Type B pancreatic cell (in vitro differentiated cells): ENCODE data around the gene CRADD. TPM values are rescaled to one million over a fixed set of nuclear protein-coding genes. Genes with fewer than 3 reads are reported as not detected.
"Not testable (repeated sequence)": the region's sequence is repeated elsewhere in the genome, so short reads cannot be mapped to it uniquely, and the experiment has no call there.

Source experiments
- DNase-seq: peaks from one replicate; pipeline ENCODE4 v3.0.0; 2021; ENCODE audit warnings: mixed read lengths; ENCODE audit not compliant: unreplicated experiment; ENCODE audit errors: extremely low spot score
- H3K27ac Mint-ChIP-seq: 2 replicates; pipeline ENCODE4 v1.8.0; 2021; ENCODE audit warnings: mild to moderate bottlenecking, mixed read lengths
- H3K27me3 Mint-ChIP-seq: 2 replicates; pipeline ENCODE4 v1.8.0; 2021; ENCODE audit warnings: mixed read lengths
- H3K36me3 Mint-ChIP-seq: 2 replicates; pipeline ENCODE4 v1.8.0; 2021; ENCODE audit warnings: mixed read lengths
- H3K4me1 Mint-ChIP-seq: one replicate; pipeline ENCODE4 v1.8.0; 2021; ENCODE audit warnings: mixed read lengths; ENCODE audit not compliant: unreplicated experiment
- H3K4me3 Mint-ChIP-seq: 2 replicates; pipeline ENCODE4 v1.8.0; 2021; ENCODE audit warnings: mild to moderate bottlenecking, mixed read lengths
- H3K9me3 Mint-ChIP-seq: 2 replicates; pipeline ENCODE4 v1.8.0; 2021; ENCODE audit warnings: mixed read lengths
- total RNA-seq: library from RNA; stranded (reverse); gene quantifications from 2 replicates; pipeline ENCODE4 v1.2.1, GENCODE V29; 2021; ENCODE audit warnings: low replicate concordance
- TF ChIP-seq, protein P1 (sequence below): fragments of 200-600 bp; sonication (generic); conservative IDR thresholded peaks from 2 replicates; pipeline ENCODE4 v1.5.0; 2021; ENCODE audit warnings: antibody characterized with exemption, mild to moderate bottlenecking

The CRADD gene
- total RNA-seq, 1 donor from 2014 or later, result 8.1 TPM

DNA sequence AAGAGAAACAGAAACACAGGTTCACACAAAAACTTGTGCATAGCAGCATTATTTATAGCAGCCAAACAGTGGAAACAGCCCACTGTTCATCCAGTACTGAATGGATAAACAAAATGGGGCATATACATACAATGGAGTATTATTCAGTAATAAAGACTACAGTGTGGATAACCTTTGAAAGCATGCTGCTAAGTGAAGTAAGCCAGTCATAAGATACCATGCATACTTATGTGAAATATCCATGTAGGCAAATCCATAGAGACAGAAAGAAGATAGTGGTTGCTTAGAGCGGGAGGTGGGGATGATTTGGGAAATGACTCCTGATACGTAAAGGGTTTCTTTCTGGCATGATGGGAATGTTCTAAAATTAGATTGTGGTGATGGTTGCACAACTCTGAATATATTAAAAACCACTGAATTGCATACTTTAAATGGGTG is 99.4 kb downstream of the CRADD start:
- Mint-ChIP-seq H3K4me1 (peaks cover 43% of the 10 kb centered on the region), H3K9me3 (peaks cover 4% of the 10 kb centered on the region), H3K36me3 (no peaks in the 10 kb centered on the region), H3K4me3 (no peak overlapping the region), H3K27me3 (no peaks in the 10 kb centered on the region), H3K27ac (peak overlapping the region; percentile 14)
- DNase-seq, result no peak
- TF ChIP-seq, protein P1, sequence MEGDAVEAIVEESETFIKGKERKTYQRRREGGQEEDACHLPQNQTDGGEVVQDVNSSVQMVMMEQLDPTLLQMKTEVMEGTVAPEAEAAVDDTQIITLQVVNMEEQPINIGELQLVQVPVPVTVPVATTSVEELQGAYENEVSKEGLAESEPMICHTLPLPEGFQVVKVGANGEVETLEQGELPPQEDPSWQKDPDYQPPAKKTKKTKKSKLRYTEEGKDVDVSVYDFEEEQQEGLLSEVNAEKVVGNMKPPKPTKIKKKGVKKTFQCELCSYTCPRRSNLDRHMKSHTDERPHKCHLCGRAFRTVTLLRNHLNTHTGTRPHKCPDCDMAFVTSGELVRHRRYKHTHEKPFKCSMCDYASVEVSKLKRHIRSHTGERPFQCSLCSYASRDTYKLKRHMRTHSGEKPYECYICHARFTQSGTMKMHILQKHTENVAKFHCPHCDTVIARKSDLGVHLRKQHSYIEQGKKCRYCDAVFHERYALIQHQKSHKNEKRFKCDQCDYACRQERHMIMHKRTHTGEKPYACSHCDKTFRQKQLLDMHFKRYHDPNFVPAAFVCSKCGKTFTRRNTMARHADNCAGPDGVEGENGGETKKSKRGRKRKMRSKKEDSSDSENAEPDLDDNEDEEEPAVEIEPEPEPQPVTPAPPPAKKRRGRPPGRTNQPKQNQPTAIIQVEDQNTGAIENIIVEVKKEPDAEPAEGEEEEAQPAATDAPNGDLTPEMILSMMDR, result no peak

DNA sequence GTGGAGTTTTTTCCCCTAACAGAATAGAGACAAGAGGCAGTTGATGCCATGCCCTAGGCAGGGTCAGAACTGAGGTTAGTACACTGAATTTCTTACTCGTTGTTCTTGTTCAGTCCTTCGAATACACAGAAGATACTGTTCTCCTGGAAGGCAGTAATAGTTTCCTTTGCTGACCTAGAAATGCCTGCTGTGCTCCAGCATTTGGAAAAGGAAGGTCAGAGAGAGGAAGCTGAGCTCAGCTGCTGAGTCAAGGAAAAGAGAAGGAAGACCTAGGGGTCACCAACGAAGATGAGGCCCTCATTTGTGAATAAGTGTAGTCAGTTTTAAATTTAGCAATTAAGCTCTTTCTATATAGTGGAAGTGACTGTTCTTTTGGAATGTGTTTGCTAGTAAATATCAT is 100.1 kb downstream of the CRADD start:
- TF ChIP-seq, protein P1, result no peak
- Mint-ChIP-seq H3K4me3 (peak overlapping the region; percentile 7), H3K27me3 (no peaks in the 10 kb centered on the region), H3K4me1 (peaks cover 43% of the 10 kb centered on the region), H3K27ac (peak overlapping the region; percentile 29), H3K9me3 (peaks cover 4% of the 10 kb centered on the region), H3K36me3 (no peaks in the 10 kb centered on the region)
- DNase-seq, result no peak

DNA sequence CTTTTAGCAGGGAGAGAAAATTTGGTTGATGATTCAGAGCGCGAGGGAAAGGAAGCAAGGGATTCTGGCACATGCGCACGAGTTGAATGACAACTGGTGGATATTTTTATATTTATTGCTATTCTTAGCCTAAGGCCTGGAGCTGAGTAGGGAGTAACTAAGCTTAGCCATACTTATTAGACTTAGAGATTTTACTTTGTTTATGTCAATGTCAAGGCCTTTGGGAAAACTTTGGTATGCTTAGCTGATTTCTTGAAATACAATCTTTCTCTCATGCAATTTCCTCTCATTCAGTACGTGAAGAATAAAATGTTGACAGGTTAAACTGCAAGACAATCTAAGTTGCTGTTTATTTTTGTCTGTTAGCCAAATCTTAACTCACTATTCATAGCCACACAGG is 101.1 kb downstream of the CRADD start:
- peak overlapping the region; percentile 58 for H3K27ac Mint-ChIP-seq
- no peaks in the 10 kb centered on the region for H3K27me3 Mint-ChIP-seq
- no peak for DNase-seq
- H3K4me3 Mint-ChIP-seq, result no peak overlapping the region
- H3K4me1 Mint-ChIP-seq, result peaks cover 39% of the 10 kb centered on the region
- no peaks in the 10 kb centered on the region for H3K36me3 Mint-ChIP-seq
- TF ChIP-seq, protein P1, result no peak
- peaks cover 4% of the 10 kb centered on the region for H3K9me3 Mint-ChIP-seq

GRCh38 chr12:93778766-93779165 is 101.6 kb downstream of the CRADD start:
- Mint-ChIP-seq H3K9me3 (peaks cover 4% of the 10 kb centered on the region), H3K36me3 (no peaks in the 10 kb centered on the region), H3K27me3 (no peaks in the 10 kb centered on the region), H3K27ac (peak overlapping the region; percentile 58), H3K4me1 (peaks cover 38% of the 10 kb centered on the region), H3K4me3 (no peak overlapping the region)
- TF ChIP-seq, protein P1, result no peak
- DNase-seq, result no peak

DNA sequence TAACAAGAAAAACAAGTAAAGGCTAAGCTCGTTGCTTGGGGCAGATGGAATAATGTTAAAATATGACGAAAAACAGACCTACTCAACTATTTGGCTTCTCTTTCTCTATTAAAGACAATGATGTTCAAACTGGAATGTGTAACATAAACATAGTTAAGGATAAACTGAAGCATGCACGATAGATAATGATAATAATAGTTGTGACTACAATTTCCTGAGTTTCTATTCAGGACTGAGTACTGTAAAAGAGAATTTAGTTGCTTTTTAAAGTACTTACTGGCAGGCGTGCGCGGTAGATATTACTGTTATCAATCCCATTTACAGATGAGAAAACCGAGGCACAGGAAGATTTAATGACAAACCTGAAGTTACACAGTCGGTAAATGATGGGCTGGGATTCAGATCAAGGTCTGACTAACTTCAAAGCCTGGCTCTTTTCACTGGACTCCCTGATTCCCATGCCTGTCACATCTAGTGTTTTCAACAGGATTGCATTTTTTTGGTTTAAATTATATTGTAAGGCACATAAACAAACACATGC is 103.0 kb downstream of the CRADD start:
- peak overlapping the region; percentile 65 for H3K27ac Mint-ChIP-seq
- TF ChIP-seq, protein P1, result no peak
- no peak for DNase-seq
- no peaks in the 10 kb centered on the region for H3K36me3 Mint-ChIP-seq
- no peak overlapping the region for H3K4me3 Mint-ChIP-seq
- H3K27me3 Mint-ChIP-seq, result no peaks in the 10 kb centered on the region
- H3K4me1 Mint-ChIP-seq, result peaks cover 52% of the 10 kb centered on the region
- peaks cover 4% of the 10 kb centered on the region for H3K9me3 Mint-ChIP-seq

DNA sequence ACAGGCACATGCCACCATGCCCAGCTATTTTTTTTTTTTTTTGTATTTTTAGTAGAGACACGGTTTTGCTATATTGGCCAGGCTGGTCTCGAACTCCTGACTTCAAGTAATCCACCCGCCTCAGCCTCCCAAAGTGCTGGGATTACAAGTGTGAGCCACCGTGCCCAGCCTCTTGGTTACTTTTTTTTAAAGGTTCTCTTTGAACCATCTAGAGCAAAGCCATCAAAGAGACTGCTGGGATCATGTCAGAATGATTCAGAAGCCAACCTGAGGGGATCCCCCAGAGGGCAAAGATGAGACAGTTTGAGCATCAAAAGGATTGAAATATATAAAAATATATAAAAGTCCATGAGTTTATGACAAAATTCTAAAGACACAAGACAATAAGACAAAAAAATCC is 103.7 kb downstream of the CRADD start:
- not testable (repeated sequence) for DNase-seq, H3K27me3 Mint-ChIP-seq, H3K27ac Mint-ChIP-seq, H3K4me3 Mint-ChIP-seq, H3K36me3 Mint-ChIP-seq, H3K9me3 Mint-ChIP-seq
- peaks cover 59% of the 10 kb centered on the region for H3K4me1 Mint-ChIP-seq

- not testable (repeated sequence) for H3K9me3 Mint-ChIP-seq, H3K4me3 Mint-ChIP-seq, DNase-seq, H3K27ac Mint-ChIP-seq, H3K27me3 Mint-ChIP-seq, H3K36me3 Mint-ChIP-seq
- H3K4me1 Mint-ChIP-seq, result peaks cover 51% of the 10 kb centered on the region
These were observed 104.8 kb downstream of the CRADD start for GRCh38 chr12:93781961-93782360.
